K562 (cell line): ENCODE measurements around the gene IGLON5. TPM values are rescaled to one million over a fixed set of nuclear protein-coding genes. Genes with fewer than 3 reads are reported as not detected.

Experiments
- ARNT ChIP-seq, 2 experiments: fragments of 450-650 bp; IDR thresholded peaks; 2 replicates each; pipeline ENCODE4 v1.6.1; 2016; ENCODE audit warnings: mild to moderate bottlenecking in 1 of 2
- BDP1 ChIP-seq: IDR thresholded peaks from 3 replicates; pipeline ENCODE4 v1.6.1; 2011; ENCODE audit not compliant: insufficient read length, insufficient read depth
- HMG20B ChIP-seq: fragments of 250-450 bp; sonication (Bioruptor Pico); IDR thresholded peaks from 2 replicates; pipeline ENCODE4 v1.5.0; 2021; ENCODE audit warnings: mild to moderate bottlenecking
- HNRNPH1 ChIP-seq: fragments of 200-400 bp; formaldehyde crosslinking; optimal IDR thresholded peaks from 2 replicates; pipeline ENCODE3; 2017; ENCODE audit warnings: low read depth, mild to moderate bottlenecking, low read length, moderate library complexity
- PCBP2 ChIP-seq: fragments of 200-400 bp; formaldehyde crosslinking; IDR thresholded peaks from 2 replicates; pipeline ENCODE4 v1.6.1; 2018; ENCODE audit warnings: low read length, low read depth, mild to moderate bottlenecking, moderate library complexity; ENCODE audit not compliant: poor library complexity, severe bottlenecking
- POLR2A ChIP-seq: fragments of 450-650 bp; conservative IDR thresholded peaks from 2 replicates; pipeline ENCODE4 v1.6.1; 2016
- SRSF3 ChIP-seq: fragments of 200-400 bp; formaldehyde crosslinking; IDR thresholded peaks from 2 replicates; pipeline ENCODE4 v1.6.1; 2016; ENCODE audit warnings: mild to moderate bottlenecking, low read length, moderate library complexity; ENCODE audit not compliant: insufficient read depth
- TOE1 ChIP-seq, 2 experiments: fragments of 450-650 bp in 1 of 2; sonication (generic) in 1 of 2; formaldehyde crosslinking in 1 of 2; IDR thresholded peaks; 2 replicates each; pipeline versions ENCODE4 v1.7.1 to v1.8.0; 2016 to 2022; ENCODE audit warnings: borderline replicate concordance in 2 of 2, mild to moderate bottlenecking in 2 of 2, antibody characterized with exemption in 1 of 2, inconsistent platforms in 1 of 2, low read depth in 1 of 2, missing genetic modification reagents in 1 of 2, moderate library complexity in 1 of 2
- ZEB2 ChIP-seq: fragments of 450-650 bp; IDR thresholded peaks from 2 replicates; pipeline ENCODE4 v1.6.1; 2016
- ZNF165 ChIP-seq: fragments of 250-450 bp; sonication (Bioruptor Pico); IDR thresholded peaks from 2 replicates; pipeline ENCODE4 v1.4.0; 2020; ENCODE audit warnings: borderline replicate concordance
- ZNF239 ChIP-seq: fragments of 250-450 bp; sonication (Bioruptor Pico); IDR thresholded peaks from 2 replicates; pipeline ENCODE4 v1.4.0; 2020; ENCODE audit warnings: mild to moderate bottlenecking
- ZNF586 ChIP-seq: fragments of 450-650 bp; formaldehyde crosslinking; conservative IDR thresholded peaks from 2 replicates; pipeline ENCODE4 v1.4.0; 2020; ENCODE audit warnings: mild to moderate bottlenecking, moderate library complexity
- polyA plus RNA-seq, 8 experiments: library from polyadenylated mRNA; depleted of rRNA in 4 of 8; stranded (reverse) in 5 of 8; unstranded in 3 of 8; fragments of >200 nt; fragmentation: Nextera tagmentation in 2 of 8; fragmentation: Illumina TruSeq in 1 of 8; extraction: Ambion mirVana in 2 of 8; extraction: Trizol in 1 of 8; gene quantifications; 2 replicates each; pipeline versions ENCODE4 v1.2.1 to v1.2.3, GENCODE V29; 2011 to 2014; ENCODE audit warnings: inconsistent platforms in 1 of 8, missing spikeins in 1 of 8
- total RNA-seq, 7 experiments: library from RNA; depleted of rRNA in 6 of 7; stranded (reverse); fragments of >200 nt in 6 of 7; fragmentation: Illumina TruSeq in 2 of 7; extraction: Trizol in 2 of 7; gene quantifications; 2 replicates each; pipeline versions ENCODE4 v1.2.1 to v1.2.3, GENCODE V29; 2011 to 2021; ENCODE audit warnings: low replicate concordance in 1 of 7
- TF ChIP-seq, protein P1 (sequence below): fragments of 250-450 bp; sonication (Bioruptor Pico); IDR thresholded peaks from 2 replicates; pipeline ENCODE4 v1.4.0; 2020; ENCODE audit warnings: mild to moderate bottlenecking, moderate library complexity, borderline replicate concordance
- TF ChIP-seq, protein P2 (sequence below), 2 experiments: IDR thresholded peaks; 2 replicates each; pipeline ENCODE4 v1.6.1; 2012; ENCODE audit warnings: improper control_type of control experiment in 2 of 2, low read depth in 2 of 2, low read length in 2 of 2, borderline replicate concordance in 1 of 2
- TF ChIP-seq, protein P3 (sequence below): sonication (generic); formaldehyde crosslinking; IDR thresholded peaks from 2 replicates; pipeline ENCODE4 v1.8.0; 2022; ENCODE audit warnings: mild to moderate bottlenecking, missing genetic modification reagents
- TF ChIP-seq, protein P4 (sequence below): fragments of 250-450 bp; sonication (Bioruptor Pico); IDR thresholded peaks from 2 replicates; pipeline ENCODE4 v1.5.1; 2021; ENCODE audit warnings: mild to moderate bottlenecking

The IGLON5 gene
- total and polyA plus RNA-seq, 9 of the 15 experiments (the other 6 are each of a cell fraction or from before 2014, with no cell fraction given): 0.03 to 0.22 (median 0.14) TPM; not detected in 2

DNA sequence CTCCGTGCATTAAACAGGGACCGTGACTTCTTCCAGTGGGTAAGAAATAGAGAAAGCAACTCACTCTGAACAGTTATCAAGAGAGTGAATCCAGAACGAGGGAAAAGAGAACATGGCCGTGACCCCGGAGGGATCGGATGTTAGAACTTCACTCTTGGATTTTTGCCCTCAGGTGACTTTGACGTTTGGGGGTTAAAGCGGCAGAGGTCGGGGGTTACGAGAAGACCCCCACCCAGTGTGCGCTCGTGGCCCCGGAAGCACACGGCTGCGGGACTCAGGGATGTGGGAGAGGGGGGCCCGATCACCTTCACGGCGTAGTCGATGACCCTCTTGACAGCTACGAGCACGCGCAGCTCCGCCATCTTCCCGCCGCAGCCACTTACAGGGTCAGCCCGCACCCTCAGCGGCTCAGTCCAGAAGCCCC lies 54.5 kb downstream of the IGLON5 start, which contains the start of gene ETFB (continued):
- TF ChIP-seq, protein P1, sequence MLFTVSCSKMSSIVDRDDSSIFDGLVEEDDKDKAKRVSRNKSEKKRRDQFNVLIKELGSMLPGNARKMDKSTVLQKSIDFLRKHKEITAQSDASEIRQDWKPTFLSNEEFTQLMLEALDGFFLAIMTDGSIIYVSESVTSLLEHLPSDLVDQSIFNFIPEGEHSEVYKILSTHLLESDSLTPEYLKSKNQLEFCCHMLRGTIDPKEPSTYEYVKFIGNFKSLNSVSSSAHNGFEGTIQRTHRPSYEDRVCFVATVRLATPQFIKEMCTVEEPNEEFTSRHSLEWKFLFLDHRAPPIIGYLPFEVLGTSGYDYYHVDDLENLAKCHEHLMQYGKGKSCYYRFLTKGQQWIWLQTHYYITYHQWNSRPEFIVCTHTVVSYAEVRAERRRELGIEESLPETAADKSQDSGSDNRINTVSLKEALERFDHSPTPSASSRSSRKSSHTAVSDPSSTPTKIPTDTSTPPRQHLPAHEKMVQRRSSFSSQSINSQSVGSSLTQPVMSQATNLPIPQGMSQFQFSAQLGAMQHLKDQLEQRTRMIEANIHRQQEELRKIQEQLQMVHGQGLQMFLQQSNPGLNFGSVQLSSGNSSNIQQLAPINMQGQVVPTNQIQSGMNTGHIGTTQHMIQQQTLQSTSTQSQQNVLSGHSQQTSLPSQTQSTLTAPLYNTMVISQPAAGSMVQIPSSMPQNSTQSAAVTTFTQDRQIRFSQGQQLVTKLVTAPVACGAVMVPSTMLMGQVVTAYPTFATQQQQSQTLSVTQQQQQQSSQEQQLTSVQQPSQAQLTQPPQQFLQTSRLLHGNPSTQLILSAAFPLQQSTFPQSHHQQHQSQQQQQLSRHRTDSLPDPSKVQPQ (CRISPR knock-in tag): no peak
- no peak for TF ChIP-seq PCBP2
- 0 out of 2 replicates have a peak, but pooled peaks have one; percentile 7 for TF ChIP-seq POLR2A
- no peak for TF ChIP-seq HNRNPH1
- TF ChIP-seq, protein P2, sequence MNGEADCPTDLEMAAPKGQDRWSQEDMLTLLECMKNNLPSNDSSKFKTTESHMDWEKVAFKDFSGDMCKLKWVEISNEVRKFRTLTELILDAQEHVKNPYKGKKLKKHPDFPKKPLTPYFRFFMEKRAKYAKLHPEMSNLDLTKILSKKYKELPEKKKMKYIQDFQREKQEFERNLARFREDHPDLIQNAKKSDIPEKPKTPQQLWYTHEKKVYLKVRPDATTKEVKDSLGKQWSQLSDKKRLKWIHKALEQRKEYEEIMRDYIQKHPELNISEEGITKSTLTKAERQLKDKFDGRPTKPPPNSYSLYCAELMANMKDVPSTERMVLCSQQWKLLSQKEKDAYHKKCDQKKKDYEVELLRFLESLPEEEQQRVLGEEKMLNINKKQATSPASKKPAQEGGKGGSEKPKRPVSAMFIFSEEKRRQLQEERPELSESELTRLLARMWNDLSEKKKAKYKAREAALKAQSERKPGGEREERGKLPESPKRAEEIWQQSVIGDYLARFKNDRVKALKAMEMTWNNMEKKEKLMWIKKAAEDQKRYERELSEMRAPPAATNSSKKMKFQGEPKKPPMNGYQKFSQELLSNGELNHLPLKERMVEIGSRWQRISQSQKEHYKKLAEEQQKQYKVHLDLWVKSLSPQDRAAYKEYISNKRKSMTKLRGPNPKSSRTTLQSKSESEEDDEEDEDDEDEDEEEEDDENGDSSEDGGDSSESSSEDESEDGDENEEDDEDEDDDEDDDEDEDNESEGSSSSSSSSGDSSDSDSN (IDR thresholded peaks at IDR 0.05; ENCODE audit: borderline replicate concordance in 1 of 2, low read depth in 2 of 2, low read length in 2 of 2): peak in 1 of 2 experiments; percentile 73; a peak in 1 of 4 replicates
- TF ChIP-seq, protein P3, sequence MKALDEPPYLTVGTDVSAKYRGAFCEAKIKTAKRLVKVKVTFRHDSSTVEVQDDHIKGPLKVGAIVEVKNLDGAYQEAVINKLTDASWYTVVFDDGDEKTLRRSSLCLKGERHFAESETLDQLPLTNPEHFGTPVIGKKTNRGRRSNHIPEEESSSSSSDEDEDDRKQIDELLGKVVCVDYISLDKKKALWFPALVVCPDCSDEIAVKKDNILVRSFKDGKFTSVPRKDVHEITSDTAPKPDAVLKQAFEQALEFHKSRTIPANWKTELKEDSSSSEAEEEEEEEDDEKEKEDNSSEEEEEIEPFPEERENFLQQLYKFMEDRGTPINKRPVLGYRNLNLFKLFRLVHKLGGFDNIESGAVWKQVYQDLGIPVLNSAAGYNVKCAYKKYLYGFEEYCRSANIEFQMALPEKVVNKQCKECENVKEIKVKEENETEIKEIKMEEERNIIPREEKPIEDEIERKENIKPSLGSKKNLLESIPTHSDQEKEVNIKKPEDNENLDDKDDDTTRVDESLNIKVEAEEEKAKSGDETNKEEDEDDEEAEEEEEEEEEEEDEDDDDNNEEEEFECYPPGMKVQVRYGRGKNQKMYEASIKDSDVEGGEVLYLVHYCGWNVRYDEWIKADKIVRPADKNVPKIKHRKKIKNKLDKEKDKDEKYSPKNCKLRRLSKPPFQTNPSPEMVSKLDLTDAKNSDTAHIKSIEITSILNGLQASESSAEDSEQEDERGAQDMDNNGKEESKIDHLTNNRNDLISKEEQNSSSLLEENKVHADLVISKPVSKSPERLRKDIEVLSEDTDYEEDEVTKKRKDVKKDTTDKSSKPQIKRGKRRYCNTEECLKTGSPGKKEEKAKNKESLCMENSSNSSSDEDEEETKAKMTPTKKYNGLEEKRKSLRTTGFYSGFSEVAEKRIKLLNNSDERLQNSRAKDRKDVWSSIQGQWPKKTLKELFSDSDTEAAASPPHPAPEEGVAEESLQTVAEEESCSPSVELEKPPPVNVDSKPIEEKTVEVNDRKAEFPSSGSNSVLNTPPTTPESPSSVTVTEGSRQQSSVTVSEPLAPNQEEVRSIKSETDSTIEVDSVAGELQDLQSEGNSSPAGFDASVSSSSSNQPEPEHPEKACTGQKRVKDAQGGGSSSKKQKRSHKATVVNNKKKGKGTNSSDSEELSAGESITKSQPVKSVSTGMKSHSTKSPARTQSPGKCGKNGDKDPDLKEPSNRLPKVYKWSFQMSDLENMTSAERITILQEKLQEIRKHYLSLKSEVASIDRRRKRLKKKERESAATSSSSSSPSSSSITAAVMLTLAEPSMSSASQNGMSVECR (CRISPR knock-in tag): peak; percentile 56; the same call in 1 of the 2 replicates
- no peak for TF ChIP-seq ZNF165 (CRISPR knock-in tag)
- no peak for TF ChIP-seq HMG20B (CRISPR knock-in tag)
- no peak for TF ChIP-seq TOE1 (IDR thresholded peaks at IDR 0.05; ENCODE audit: borderline replicate concordance)
- TF ChIP-seq TOE1 (CRISPR knock-in tag; IDR thresholded peaks at IDR 0.05; ENCODE audit: borderline replicate concordance, low read depth): no peak
- no peak for TF ChIP-seq ZNF239 (CRISPR knock-in tag)
- TF ChIP-seq BDP1: no peak
- TF ChIP-seq, protein P4, sequence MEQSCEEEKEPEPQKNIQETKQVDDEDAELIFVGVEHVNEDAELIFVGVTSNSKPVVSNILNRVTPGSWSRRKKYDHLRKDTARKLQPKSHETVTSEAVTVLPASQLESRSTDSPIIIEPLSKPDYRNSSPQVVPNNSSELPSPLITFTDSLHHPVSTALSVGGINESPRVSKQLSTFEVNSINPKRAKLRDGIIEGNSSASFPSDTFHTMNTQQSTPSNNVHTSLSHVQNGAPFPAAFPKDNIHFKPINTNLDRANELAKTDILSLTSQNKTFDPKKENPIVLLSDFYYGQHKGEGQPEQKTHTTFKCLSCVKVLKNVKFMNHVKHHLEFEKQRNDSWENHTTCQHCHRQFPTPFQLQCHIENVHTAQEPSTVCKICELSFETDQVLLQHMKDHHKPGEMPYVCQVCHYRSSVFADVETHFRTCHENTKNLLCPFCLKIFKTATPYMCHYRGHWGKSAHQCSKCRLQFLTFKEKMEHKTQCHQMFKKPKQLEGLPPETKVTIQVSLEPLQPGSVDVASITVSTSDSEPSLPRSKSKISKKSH (CRISPR knock-in tag): no peak
- no peak for TF ChIP-seq ZNF586
- no peak for TF ChIP-seq SRSF3
- no peak for TF ChIP-seq ZEB2
- TF ChIP-seq ARNT (IDR thresholded peaks at IDR 0.05): no peak
